HEK293T (cell line): ENCODE results near the gene DRICH1.

Experiments
- CTCF ChIA-PET: fragments of 350-600 bp; formaldehyde crosslinking; extraction: SDS; loops from one replicate; lab custom pipeline; 2021; ENCODE audit warnings: antibody characterized with exemption, inconsistent platforms; lab: Yijun Ruan, JAX
- POLR2A ChIA-PET: fragments of 350-600 bp; formaldehyde crosslinking; extraction: SDS; loops from one replicate; lab custom pipeline; 2020; ENCODE audit warnings: antibody characterized with exemption, inconsistent platforms; lab: Yijun Ruan, JAX
- DNase-seq: peaks from one replicate; pipeline ENCODE4 v3.0.0; 2012; ENCODE audit warnings: mixed read lengths; ENCODE audit errors: extremely low spot score
- ARNT ChIP-seq: fragments of 450-650 bp; IDR thresholded peaks from 2 replicates; pipeline ENCODE4 v1.6.1; 2017; ENCODE audit warnings: mild to moderate bottlenecking
- BHLHE40 ChIP-seq: fragments of 450-650 bp; IDR thresholded peaks from 2 replicates; pipeline ENCODE4 v1.6.1; 2016; ENCODE audit warnings: mild to moderate bottlenecking, moderate library complexity, borderline replicate concordance
- CTBP1 ChIP-seq: fragments of 450-650 bp; IDR thresholded peaks from 2 replicates; pipeline ENCODE4 v1.6.1; 2016; ENCODE audit warnings: borderline replicate concordance
- ELF4 ChIP-seq: fragments of 450-650 bp; IDR thresholded peaks from 2 replicates; pipeline ENCODE4 v1.6.1; 2017; ENCODE audit warnings: antibody characterized with exemption
- FOXA1 ChIP-seq: fragments of 450-650 bp; IDR thresholded peaks from 2 replicates; pipeline ENCODE4 v1.6.1; 2016; ENCODE audit warnings: mild to moderate bottlenecking
- FOXK2 ChIP-seq: fragments of 450-650 bp; IDR thresholded peaks from 2 replicates; pipeline ENCODE4 v1.6.1; 2016; ENCODE audit warnings: mild to moderate bottlenecking
- FOXM1 ChIP-seq: fragments of 450-650 bp; IDR thresholded peaks from 2 replicates; pipeline ENCODE4 v1.6.1; 2017; ENCODE audit warnings: mild to moderate bottlenecking, borderline replicate concordance
- HDGF ChIP-seq: fragments of 450-650 bp; IDR thresholded peaks from 2 replicates; pipeline ENCODE4 v1.6.1; 2017; ENCODE audit warnings: antibody characterized with exemption, borderline replicate concordance
- L3MBTL2 ChIP-seq: fragments of 450-650 bp; conservative IDR thresholded peaks from 2 replicates; pipeline ENCODE4 v1.6.1; 2016; ENCODE audit warnings: mild to moderate bottlenecking
- LEF1 ChIP-seq: fragments of 450-650 bp; IDR thresholded peaks from 2 replicates; pipeline ENCODE4 v1.6.1; 2017; ENCODE audit warnings: mild to moderate bottlenecking, borderline replicate concordance
- NFRKB ChIP-seq: fragments of 450-650 bp; IDR thresholded peaks from 2 replicates; pipeline ENCODE4 v1.6.1; 2016; ENCODE audit warnings: mild to moderate bottlenecking, moderate library complexity
- PKNOX1 ChIP-seq: fragments of 450-650 bp; IDR thresholded peaks from 2 replicates; pipeline ENCODE4 v1.6.1; 2016
- SP1 ChIP-seq: fragments of 450-650 bp; IDR thresholded peaks from 2 replicates; pipeline ENCODE4 v1.6.1; 2017
- SUZ12 ChIP-seq: fragments of 450-650 bp; IDR thresholded peaks from 2 replicates; pipeline ENCODE4 v1.6.1; 2016; ENCODE audit warnings: mild to moderate bottlenecking
- TARDBP ChIP-seq: fragments of 450-650 bp; IDR thresholded peaks from 2 replicates; pipeline ENCODE4 v1.6.1; 2016
- ZNF384 ChIP-seq: fragments of 450-650 bp; IDR thresholded peaks from 2 replicates; pipeline ENCODE4 v1.6.1; 2016

The DRICH1 gene

GRCh38 chr22:23566705-23567475 is 65.2 kb downstream of the DRICH1 start:
- POLR2A ChIA-PET, result no interaction called here
- CTCF ChIA-PET, result interaction anchor here (1.4 kb wide), 1 partner anchor 25 kb away, joined by 5 read pairs; no protein-coding TSS in a partner anchor
- no peak for DNase-seq
- TF ChIP-seq SUZ12 (no peak), ARNT (no peak), FOXA1 (no peak), FOXM1 (no peak), FOXK2 (no peak), ZNF384 (no peak), BHLHE40 (no peak), LEF1 (no peak), PKNOX1 (no peak), NFRKB (no peak), ELF4 (no peak), L3MBTL2 (no peak), TARDBP (no peak), CTBP1 (no peak), HDGF (no peak), SP1 (no peak)

- TF ChIP-seq L3MBTL2 (peak; percentile 81), FOXM1 (no peak), SP1 (no peak), HDGF (no peak)
- peak; percentile 57 for DNase-seq
- CTCF ChIA-PET, result no interaction called here
- POLR2A ChIA-PET, result no interaction called here
Measured at GRCh38 chr22:23565915-23566704, 66.0 kb downstream of the DRICH1 start.

- POLR2A ChIA-PET, result no interaction called here
- DNase-seq, result peak; percentile 60
- no peak for TF ChIP-seq FOXK2
- TF ChIP-seq NFRKB, result no peak
- no peak for TF ChIP-seq BHLHE40
- TF ChIP-seq L3MBTL2, result no peak
- TF ChIP-seq ARNT, result no peak
- TF ChIP-seq ZNF384, result no peak
- no peak for TF ChIP-seq FOXM1
- no peak for TF ChIP-seq ELF4
- no peak for TF ChIP-seq SUZ12
- CTCF ChIA-PET, result interaction anchor here (0.7 kb wide), 2 partner anchors 26 to 1054 kb away, joined by 3 to 6 read pairs; no protein-coding TSS in a partner anchor
Measured at GRCh38 chr22:23565305-23565914, 66.7 kb downstream of the DRICH1 start.

- POLR2A ChIA-PET, result interaction anchor here (1.0 to 1.5 kb wide), 2 partner anchors 13 to 293 kb away, joined by 3 read pairs; partner anchors contain the start of gene SLC2A11
- TF ChIP-seq BHLHE40 (no peak), ELF4 (no peak), TARDBP (no peak), LEF1 (no peak), SUZ12 (no peak), FOXM1 (no peak), HDGF (no peak), NFRKB (no peak), FOXA1 (no peak), ARNT (no peak), FOXK2 (no peak)
- CTCF ChIA-PET, result interaction anchor here (0.7 kb wide), 1 partner anchor 27 kb away, joined by 6 read pairs; no protein-coding TSS in a partner anchor
- no peak for DNase-seq
Measured at GRCh38 chr22:23564276-23564675, 67.8 kb downstream of the DRICH1 start.

- CTCF ChIA-PET, result interaction anchor here (0.8 kb wide), 1 partner anchor 28 kb away, joined by 4 read pairs; no protein-coding TSS in a partner anchor
Measured at GRCh38 chr22:23563111-23563510, 69.0 kb downstream of the DRICH1 start.

More at GRCh38 chr22:23563111-23563510, 69.0 kb downstream of the DRICH1 start:
- DNase-seq, result no peak
- TF ChIP-seq BHLHE40, result no peak
- TF ChIP-seq ARNT, result no peak
- no peak for TF ChIP-seq FOXM1
- TF ChIP-seq ELF4, result no peak
- TF ChIP-seq TARDBP, result no peak
- no peak for TF ChIP-seq NFRKB
- no peak for TF ChIP-seq CTBP1
- TF ChIP-seq PKNOX1, result no peak
- TF ChIP-seq SP1, result no peak
- no peak for TF ChIP-seq HDGF
- no peak for TF ChIP-seq L3MBTL2
- no peak for TF ChIP-seq ZNF384
- no peak for TF ChIP-seq LEF1
- POLR2A ChIA-PET, result interaction anchor here (1.3 to 1.5 kb wide), 2 partner anchors 15 to 294 kb away, joined by 3 to 5 read pairs; partner anchors contain the start of gene SLC2A11
